SK-N-SH (cell line): ENCODE measurements around the gene UBR3. TPM values are rescaled to one million over a fixed set of nuclear protein-coding genes. Genes with fewer than 3 reads are reported as not detected.

ENCODE experiments used
- CTCF ChIA-PET: fragments of 300-600, 350-600 bp; formaldehyde crosslinking; extraction: SDS; loops from one replicate; lab custom pipeline; 2021; lab: Yijun Ruan, JAX
- POLR2A ChIA-PET: fragments of 350-600 bp; sonication (Branson Sonifier 250); formaldehyde crosslinking; extraction: SDS; loops from one replicate; lab custom pipeline; 2020; ENCODE audit warnings: antibody characterized with exemption, inconsistent platforms; lab: Yijun Ruan, JAX
- DNase-seq: peaks from one replicate; pipeline ENCODE4 v3.0.0; 2012
- H2AFZ ChIP-seq: fragments of 200-600 bp; sonication (generic); 2 replicates; pipeline ENCODE4 v1.8.1; 2016; ENCODE audit warnings: antibody characterized with exemption, mild to moderate bottlenecking, low read depth
- H3F3A ChIP-seq: fragments of 200-600 bp; sonication (generic); replicated peaks from 2 replicates; pipeline ENCODE3; 2016; ENCODE audit warnings: antibody characterized with exemption, mild to moderate bottlenecking; ENCODE audit not compliant: insufficient read depth
- H3K27ac ChIP-seq, 2 experiments: fragments of 200-500 bp in 1 of 2; fragments of 200-600 bp in 1 of 2; sonication (Bioruptor generic) in 1 of 2; sonication (generic), shearing (Covaris generic) in 1 of 2; 2 replicates each; pipeline versions ENCODE4 v1.5.1 to v1.6.1; 2014 to 2016; ENCODE audit warnings: low read depth in 2 of 2, inconsistent platforms in 1 of 2, low read length in 1 of 2, mild to moderate bottlenecking in 1 of 2, mixed read lengths in 1 of 2
- H3K27me3 ChIP-seq: fragments of 200-600 bp; sonication (generic), shearing (Covaris generic); 2 replicates; pipeline ENCODE4 v1.6.1; 2016; ENCODE audit warnings: mixed run types; ENCODE audit not compliant: insufficient read depth
- H3K36me3 ChIP-seq, 2 experiments: fragments of 200-500 bp in 1 of 2; fragments of 200-600 bp in 1 of 2; sonication (Bioruptor generic) in 1 of 2; sonication (generic) in 1 of 2; replicated peaks in 1 of 2; 2 replicates each; pipeline versions ENCODE3 to v1.5.1; 2014 to 2016; ENCODE audit warnings: low read length in 1 of 2, mild to moderate bottlenecking in 1 of 2; ENCODE audit not compliant: insufficient read depth in 2 of 2, control insufficient read depth in 1 of 2
- H3K4me1 ChIP-seq, 2 experiments: fragments of 200-500 bp in 1 of 2; fragments of 200-600 bp in 1 of 2; sonication (Bioruptor generic) in 1 of 2; sonication (generic), shearing (Covaris generic) in 1 of 2; 2 replicates each; pipeline versions ENCODE4 v1.5.1 to v1.6.1; 2014 to 2016; ENCODE audit warnings: low read depth in 1 of 2, low read length in 1 of 2, mixed run types in 1 of 2; ENCODE audit not compliant: insufficient read depth in 2 of 2, control insufficient read depth in 1 of 2
- H3K4me2 ChIP-seq: fragments of 200-600 bp; sonication (generic), shearing (Covaris generic); 2 replicates; pipeline ENCODE4 v1.6.1; 2017; ENCODE audit warnings: mixed run types
- H3K4me3 ChIP-seq, 2 experiments: fragments of 200-500 bp in 1 of 2; fragments of 200-600 bp in 1 of 2; sonication (Bioruptor generic) in 1 of 2; sonication (generic), shearing (Covaris generic) in 1 of 2; 2 replicates each; pipeline versions ENCODE4 v1.5.1 to v1.8.1; 2014 to 2016; ENCODE audit warnings: low read depth in 2 of 2, inconsistent platforms in 1 of 2, low read length in 1 of 2, mild to moderate bottlenecking in 1 of 2, mixed read lengths in 1 of 2, moderate library complexity in 1 of 2
- H3K79me2 ChIP-seq: fragments of 200-600 bp; sonication (generic); 2 replicates; pipeline ENCODE4 v1.8.1; 2017; ENCODE audit warnings: mild to moderate bottlenecking; ENCODE audit not compliant: insufficient read depth
- H3K9ac ChIP-seq: fragments of 200-600 bp; sonication (generic); 2 replicates; pipeline ENCODE4 v1.6.1; 2017; ENCODE audit warnings: mixed run types
- H3K9me2 ChIP-seq: fragments of 200-600 bp; sonication (generic); 2 replicates; pipeline ENCODE4 v1.6.1; 2017; ENCODE audit warnings: mixed run types
- H3K9me3 ChIP-seq: fragments of 200-600 bp; sonication (generic); 2 replicates; pipeline ENCODE4 v1.6.1; 2017; ENCODE audit warnings: mixed run types, mild to moderate bottlenecking, moderate library complexity
- H4K20me1 ChIP-seq: fragments of 200-600 bp; sonication (generic); 2 replicates; pipeline ENCODE4 v1.6.1; 2017; ENCODE audit warnings: mild to moderate bottlenecking, mixed run types; ENCODE audit not compliant: insufficient read depth
- CHD2 ChIP-seq: fragments of 150-350 bp; IDR thresholded peaks from 2 replicates; pipeline ENCODE4 v1.6.1; 2018; ENCODE audit warnings: low read length; ENCODE audit not compliant: partially characterized antibody
- ELF1 ChIP-seq: IDR thresholded peaks from 2 replicates; pipeline ENCODE4 v1.4.0; 2012
- EP300 ChIP-seq, 2 experiments: IDR thresholded peaks; 2 replicates each; pipeline versions ENCODE4 v1.4.0 to v1.6.1; 2012; ENCODE audit warnings: borderline replicate concordance in 1 of 2, low read depth in 1 of 2, low read length in 1 of 2
- FOSL2 ChIP-seq: IDR thresholded peaks from 2 replicates; pipeline ENCODE4 v1.4.0; 2012; ENCODE audit warnings: low read depth, mild to moderate bottlenecking, moderate library complexity, borderline replicate concordance
- FOXJ3 ChIP-seq: sonication (generic); formaldehyde crosslinking; IDR thresholded peaks from 2 replicates; pipeline ENCODE4 v1.5.1; 2020; ENCODE audit warnings: mild to moderate bottlenecking, missing genetic modification reagents
- MXI1 ChIP-seq: IDR thresholded peaks from 2 replicates; pipeline ENCODE4 v1.6.1; 2012; ENCODE audit warnings: mild to moderate bottlenecking, low read depth, low read length, improper control_type of control experiment
- NRF1 ChIP-seq: IDR thresholded peaks from 2 replicates; pipeline ENCODE4 v1.6.1; 2012; ENCODE audit warnings: low read depth, mild to moderate bottlenecking, low read length
- POLR2AphosphoS5 ChIP-seq: IDR thresholded peaks from 2 replicates; pipeline ENCODE4 v1.6.1; 2012; ENCODE audit warnings: low read depth, low read length
- RAD21 ChIP-seq: IDR thresholded peaks from 2 replicates; pipeline ENCODE4 v1.6.1; 2012; ENCODE audit warnings: mild to moderate bottlenecking, low read length
- RCOR1 ChIP-seq: fragments of 150-350 bp; IDR thresholded peaks from 2 replicates; pipeline ENCODE4 v1.6.1; 2017; ENCODE audit warnings: antibody characterized with exemption, low read length
- RFX5 ChIP-seq: IDR thresholded peaks from 2 replicates; pipeline ENCODE4 v1.6.1; 2012; ENCODE audit warnings: mild to moderate bottlenecking, improper control_type of control experiment, low read length
- SIN3A ChIP-seq: IDR thresholded peaks from 2 replicates; pipeline ENCODE4 v1.6.1; 2012; ENCODE audit warnings: low read depth, mild to moderate bottlenecking, low read length, moderate library complexity, borderline replicate concordance
- SMC3 ChIP-seq: IDR thresholded peaks from 2 replicates; pipeline ENCODE4 v1.6.1; 2012; ENCODE audit warnings: low read depth, low read length, improper control_type of control experiment
- TAF1 ChIP-seq: IDR thresholded peaks from 2 replicates; pipeline ENCODE4 v1.6.1; 2012; ENCODE audit warnings: low read depth, mild to moderate bottlenecking, low read length, moderate library complexity, borderline replicate concordance
- TCF12 ChIP-seq: IDR thresholded peaks from 2 replicates; pipeline ENCODE4 v1.4.0; 2012
- YY1 ChIP-seq: IDR thresholded peaks from 2 replicates; pipeline ENCODE4 v1.4.0; 2012; ENCODE audit warnings: low read depth, mild to moderate bottlenecking
- WGBS: methylation state at CpG from one replicate; pipeline ENCODE4 v1.1.6; 2017; ENCODE audit warnings: low lambda C conversion rate; 5-methylcytosine and 5-hydroxymethylcytosine counted together
- polyA plus RNA-seq, 3 experiments: library from polyadenylated mRNA; depleted of rRNA; stranded (reverse); fragments of >200 nt; gene quantifications; 2 replicates each; pipeline ENCODE4 v1.2.3, GENCODE V29; 2012
- TF ChIP-seq, protein P1 (sequence below): IDR thresholded peaks from 2 replicates; pipeline ENCODE4 v1.4.0; 2012; ENCODE audit warnings: low read depth
- TF ChIP-seq, protein P2 (sequence below): IDR thresholded peaks from 2 replicates; pipeline ENCODE4; 2012
- TF ChIP-seq, protein P3 (sequence below): IDR thresholded peaks from 2 replicates; pipeline ENCODE4 v1.4.0; 2012; ENCODE audit warnings: low read depth, borderline replicate concordance
- TF ChIP-seq, protein P4 (sequence below): fragments of 150-350 bp; IDR thresholded peaks from 2 replicates; pipeline ENCODE4 v1.6.1; 2016; ENCODE audit warnings: mild to moderate bottlenecking, low read depth, low read length
- TF ChIP-seq, protein P5 (sequence below): fragments of 200-600 bp; sonication (generic); IDR thresholded peaks from 2 replicates; pipeline ENCODE4 v1.6.1; 2017; ENCODE audit warnings: antibody characterized with exemption, mild to moderate bottlenecking, moderate library complexity

The UBR3 gene
- polyA plus RNA-seq, 1 of the 3 experiments (the other 2 are of a cell fraction), result 5.2 TPM

DNA sequence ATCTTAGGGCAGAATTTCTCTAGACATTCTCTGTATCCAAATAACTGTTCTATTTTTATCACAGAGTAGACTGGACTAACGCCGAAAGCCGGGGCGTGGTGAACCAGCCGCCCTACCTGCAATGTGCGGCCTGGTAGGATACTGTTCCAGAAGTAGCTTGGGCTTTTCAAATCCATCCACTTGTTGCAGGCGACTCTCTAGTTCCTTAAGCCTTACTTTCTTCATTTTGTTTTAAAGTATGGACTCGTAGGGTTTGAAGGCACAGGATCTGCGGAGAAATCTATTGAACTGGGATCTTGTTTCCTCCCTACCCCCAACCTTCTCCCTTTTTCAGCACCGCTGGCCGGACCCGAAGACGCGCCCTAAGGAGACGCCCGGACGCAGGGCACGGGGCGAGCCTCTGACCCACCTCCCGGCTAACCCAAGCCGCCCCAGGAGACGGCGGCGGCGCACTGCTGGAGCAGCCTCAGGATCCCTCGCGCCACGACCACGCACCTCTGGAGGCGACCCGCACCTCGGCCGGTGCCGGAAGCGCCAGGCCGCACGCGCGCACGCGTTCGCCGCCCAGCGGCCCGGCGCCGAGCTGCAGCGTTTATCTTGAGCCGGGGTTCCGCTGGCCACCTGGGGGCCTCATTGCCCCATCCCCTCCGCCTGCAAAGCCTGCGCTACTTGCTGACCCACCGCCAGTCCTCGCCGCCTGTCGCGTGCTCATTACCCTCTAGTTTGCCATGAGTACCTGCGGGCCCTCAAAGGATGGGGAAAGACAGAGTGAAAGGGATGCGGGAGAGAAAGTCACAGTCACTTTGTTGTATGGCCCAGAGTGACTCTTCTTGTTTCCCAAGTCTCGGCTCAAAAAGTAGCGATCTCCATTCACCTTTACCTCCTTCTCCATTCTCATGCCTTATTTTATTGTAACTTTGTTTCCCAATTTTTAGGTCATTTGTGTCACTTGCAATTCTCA is 2.6 kb upstream of the UBR3 start, which contains the start of gene METTL5:
METTL5 (minus strand) TSS at position 533 of the 961 bp plus-strand sequence; CDS start at position 225, 308 bp downstream.
- POLR2A ChIA-PET, result interaction anchor here (1.1 kb wide), 1 partner anchor 12 kb away, joined by 4 read pairs; no protein-coding TSS in a partner anchor
- H3K79me2 ChIP-seq, result peaks cover 70% of the 10 kb centered on the region
- CTCF ChIA-PET, result interaction anchor here (0.6 to 4.2 kb wide), 37 partner anchors 9 to 434 kb away, joined by 3 to 34 read pairs (median 4); partner anchors contain the start of genes CFAP210 and PHOSPHO2

More for the DNA sequence above, 2.6 kb upstream of the UBR3 start, which contains the start of gene METTL5:
- Histone ChIP-seq H3K9me3 (no peaks in the 10 kb centered on the region), H3K9me2 (no peaks in the 10 kb centered on the region), H3F3A (peaks cover 18% of the 10 kb centered on the region), H3K27me3 (no peaks in the 10 kb centered on the region), H3K27ac (peak within 1 kb of the TSS; percentile 61 to 73), H3K9ac (peak within 1 kb of the TSS; percentile 76), H3K36me3 (peaks cover 4 to 11% of the 10 kb centered on the region in 2 experiments), H2AFZ (peak within 1 kb of the TSS; percentile 94), H4K20me1 (peaks cover 16% of the 10 kb centered on the region), H3K4me2 (peak within 1 kb of the TSS; percentile 72), H3K4me1 (peaks cover 17 to 18% of the 10 kb centered on the region in 2 experiments; a peak in 3 of 4 replicates), H3K4me3 (peak within 1 kb of the TSS; percentile 77)
- no peak for TF ChIP-seq RFX5
- TF ChIP-seq ELF1, result peak; percentile 69
- TF ChIP-seq, protein P1, sequence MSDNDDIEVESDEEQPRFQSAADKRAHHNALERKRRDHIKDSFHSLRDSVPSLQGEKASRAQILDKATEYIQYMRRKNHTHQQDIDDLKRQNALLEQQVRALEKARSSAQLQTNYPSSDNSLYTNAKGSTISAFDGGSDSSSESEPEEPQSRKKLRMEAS, result peak; percentile 87
- peak; percentile 26; the same call in 1 of the 2 replicates for TF ChIP-seq SIN3A
- TF ChIP-seq FOXJ3 (CRISPR knock-in tag), result no peak
- peak; percentile 83 for TF ChIP-seq MXI1
- TF ChIP-seq, protein P2, sequence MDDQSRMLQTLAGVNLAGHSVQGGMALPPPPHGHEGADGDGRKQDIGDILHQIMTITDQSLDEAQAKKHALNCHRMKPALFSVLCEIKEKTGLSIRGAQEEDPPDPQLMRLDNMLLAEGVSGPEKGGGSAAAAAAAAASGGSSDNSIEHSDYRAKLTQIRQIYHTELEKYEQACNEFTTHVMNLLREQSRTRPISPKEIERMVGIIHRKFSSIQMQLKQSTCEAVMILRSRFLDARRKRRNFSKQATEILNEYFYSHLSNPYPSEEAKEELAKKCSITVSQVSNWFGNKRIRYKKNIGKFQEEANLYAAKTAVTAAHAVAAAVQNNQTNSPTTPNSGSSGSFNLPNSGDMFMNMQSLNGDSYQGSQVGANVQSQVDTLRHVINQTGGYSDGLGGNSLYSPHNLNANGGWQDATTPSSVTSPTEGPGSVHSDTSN, result 0 out of 2 replicates have a peak, but pooled peaks have one; percentile 5
- TF ChIP-seq TCF12, result no peak; the same call in 1 of the 2 replicates
- TF ChIP-seq EP300 (IDR thresholded peaks at IDR 0.05; ENCODE audit: borderline replicate concordance in 1 of 2, low read depth in 1 of 2, low read length in 1 of 2), result 0 out of 4 replicates have a peak, but pooled peaks of 1 of the 2 experiments have one; percentile 6
- TF ChIP-seq POLR2AphosphoS5, result peak; percentile 68
- TF ChIP-seq, protein P3, sequence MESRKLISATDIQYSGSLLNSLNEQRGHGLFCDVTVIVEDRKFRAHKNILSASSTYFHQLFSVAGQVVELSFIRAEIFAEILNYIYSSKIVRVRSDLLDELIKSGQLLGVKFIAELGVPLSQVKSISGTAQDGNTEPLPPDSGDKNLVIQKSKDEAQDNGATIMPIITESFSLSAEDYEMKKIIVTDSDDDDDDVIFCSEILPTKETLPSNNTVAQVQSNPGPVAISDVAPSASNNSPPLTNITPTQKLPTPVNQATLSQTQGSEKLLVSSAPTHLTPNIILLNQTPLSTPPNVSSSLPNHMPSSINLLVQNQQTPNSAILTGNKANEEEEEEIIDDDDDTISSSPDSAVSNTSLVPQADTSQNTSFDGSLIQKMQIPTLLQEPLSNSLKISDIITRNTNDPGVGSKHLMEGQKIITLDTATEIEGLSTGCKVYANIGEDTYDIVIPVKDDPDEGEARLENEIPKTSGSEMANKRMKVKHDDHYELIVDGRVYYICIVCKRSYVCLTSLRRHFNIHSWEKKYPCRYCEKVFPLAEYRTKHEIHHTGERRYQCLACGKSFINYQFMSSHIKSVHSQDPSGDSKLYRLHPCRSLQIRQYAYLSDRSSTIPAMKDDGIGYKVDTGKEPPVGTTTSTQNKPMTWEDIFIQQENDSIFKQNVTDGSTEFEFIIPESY, result no peak
- peak; percentile 92 for TF ChIP-seq SMC3
- peak; percentile 57 for TF ChIP-seq TAF1
- peak; percentile 79 for TF ChIP-seq RAD21
- peak; percentile 78 for TF ChIP-seq CHD2
- TF ChIP-seq FOSL2, result no peak
- no peak for TF ChIP-seq RCOR1
- TF ChIP-seq, protein P4, sequence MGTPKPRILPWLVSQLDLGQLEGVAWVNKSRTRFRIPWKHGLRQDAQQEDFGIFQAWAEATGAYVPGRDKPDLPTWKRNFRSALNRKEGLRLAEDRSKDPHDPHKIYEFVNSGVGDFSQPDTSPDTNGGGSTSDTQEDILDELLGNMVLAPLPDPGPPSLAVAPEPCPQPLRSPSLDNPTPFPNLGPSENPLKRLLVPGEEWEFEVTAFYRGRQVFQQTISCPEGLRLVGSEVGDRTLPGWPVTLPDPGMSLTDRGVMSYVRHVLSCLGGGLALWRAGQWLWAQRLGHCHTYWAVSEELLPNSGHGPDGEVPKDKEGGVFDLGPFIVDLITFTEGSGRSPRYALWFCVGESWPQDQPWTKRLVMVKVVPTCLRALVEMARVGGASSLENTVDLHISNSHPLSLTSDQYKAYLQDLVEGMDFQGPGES, result no peak
- 0 out of 2 replicates have a peak, but pooled peaks have one; percentile 44 for TF ChIP-seq YY1
- TF ChIP-seq, protein P5, sequence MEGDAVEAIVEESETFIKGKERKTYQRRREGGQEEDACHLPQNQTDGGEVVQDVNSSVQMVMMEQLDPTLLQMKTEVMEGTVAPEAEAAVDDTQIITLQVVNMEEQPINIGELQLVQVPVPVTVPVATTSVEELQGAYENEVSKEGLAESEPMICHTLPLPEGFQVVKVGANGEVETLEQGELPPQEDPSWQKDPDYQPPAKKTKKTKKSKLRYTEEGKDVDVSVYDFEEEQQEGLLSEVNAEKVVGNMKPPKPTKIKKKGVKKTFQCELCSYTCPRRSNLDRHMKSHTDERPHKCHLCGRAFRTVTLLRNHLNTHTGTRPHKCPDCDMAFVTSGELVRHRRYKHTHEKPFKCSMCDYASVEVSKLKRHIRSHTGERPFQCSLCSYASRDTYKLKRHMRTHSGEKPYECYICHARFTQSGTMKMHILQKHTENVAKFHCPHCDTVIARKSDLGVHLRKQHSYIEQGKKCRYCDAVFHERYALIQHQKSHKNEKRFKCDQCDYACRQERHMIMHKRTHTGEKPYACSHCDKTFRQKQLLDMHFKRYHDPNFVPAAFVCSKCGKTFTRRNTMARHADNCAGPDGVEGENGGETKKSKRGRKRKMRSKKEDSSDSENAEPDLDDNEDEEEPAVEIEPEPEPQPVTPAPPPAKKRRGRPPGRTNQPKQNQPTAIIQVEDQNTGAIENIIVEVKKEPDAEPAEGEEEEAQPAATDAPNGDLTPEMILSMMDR, result peak; percentile 95
- peak; percentile 59 for TF ChIP-seq NRF1
- WGBS, result 5% methylated on average over 51 of the region's 61 CpGs
- peak; percentile 95 for DNase-seq
